ENCODE measurements around the gene NRXN3. TPM values are rescaled to one million over a fixed set of nuclear protein-coding genes. Genes with fewer than 3 reads are reported as not detected.

Gene NRXN3
- total RNA-seq, 1 experiment from 2014 or later: 0.59 TPM

DNA sequence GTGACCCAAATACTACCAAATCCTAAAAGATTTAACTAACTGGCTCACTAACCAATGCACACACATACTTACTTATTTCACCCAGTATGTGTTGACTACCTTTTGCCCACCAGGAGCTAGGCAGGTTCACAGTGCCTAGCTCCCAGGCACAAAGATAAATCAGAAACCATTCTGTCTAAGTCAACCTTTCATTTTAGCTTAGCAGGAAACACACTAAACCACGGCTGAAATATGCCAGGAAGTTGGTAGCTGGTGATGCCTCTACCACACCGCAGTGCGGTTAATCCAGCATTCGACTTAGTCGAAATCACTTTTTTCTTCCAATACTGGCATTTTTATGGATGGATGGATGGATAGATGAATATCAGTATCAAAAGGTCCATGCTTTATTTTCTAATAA lies 1443.5 kb downstream of the NRXN3 start:
- no peak for DNase-seq (ENCODE audit: low spot score)

DNA sequence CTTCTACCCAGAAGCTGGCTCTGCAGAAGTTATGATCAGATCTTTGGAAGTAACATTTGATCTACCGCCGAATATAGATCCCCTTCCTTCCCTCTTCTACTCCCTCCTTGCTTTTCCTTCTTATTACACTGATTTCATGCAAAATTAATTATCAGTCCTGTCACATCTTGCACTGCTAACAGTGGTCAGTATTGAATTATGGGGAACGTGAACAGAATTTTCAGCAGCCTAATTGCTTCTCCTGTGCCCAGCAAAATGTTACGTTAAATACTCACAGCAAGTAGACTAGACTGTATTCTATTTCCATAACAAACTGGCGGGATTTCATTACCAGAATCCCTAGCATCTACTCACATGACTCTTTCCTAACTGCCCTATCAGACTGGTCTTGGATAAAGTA lies 1444.3 kb downstream of the NRXN3 start:
- no peak for DNase-seq (ENCODE audit: low spot score)

GRCh38 chr14:79627058-79627457 lies 1456.9 kb downstream of the NRXN3 start:
- no peak for DNase-seq (ENCODE audit: low spot score)

GRCh38 chr14:79629411-79630287 lies 1459.5 kb downstream of the NRXN3 start:
- DNase-seq (ENCODE audit: low spot score): no peak

DNA sequence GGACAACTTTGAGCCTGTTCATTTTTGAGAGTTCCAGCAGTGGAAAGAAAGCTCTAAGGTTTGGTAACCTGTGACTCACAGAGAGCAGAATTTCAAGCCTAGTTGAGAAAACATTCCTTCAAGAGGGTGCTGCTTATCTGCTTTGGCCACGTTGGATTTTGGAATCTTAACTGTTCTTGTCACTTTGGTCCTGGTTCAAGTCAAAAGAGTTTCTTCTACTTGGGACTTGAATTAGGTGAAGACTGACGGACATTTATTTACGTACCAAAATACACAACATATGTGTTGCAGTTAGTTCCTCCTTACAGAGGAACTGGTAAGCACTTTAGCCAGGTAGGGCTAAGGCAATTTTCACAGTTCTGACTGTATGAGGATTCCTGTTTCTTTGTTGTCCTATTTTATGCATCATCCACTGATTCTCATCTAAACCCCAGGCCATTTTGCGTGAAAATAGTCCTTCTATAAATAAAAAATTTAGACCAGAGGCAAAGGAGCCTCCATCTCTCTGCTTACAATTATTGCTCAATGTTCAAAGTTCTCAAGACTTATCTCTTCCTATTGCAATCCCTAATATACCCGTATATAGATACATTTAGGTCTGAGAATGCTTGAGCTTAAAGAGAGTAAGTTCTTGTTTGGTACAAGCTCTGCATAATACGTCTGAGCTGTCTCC lies 1460.3 kb downstream of the NRXN3 start:
- no peak for DNase-seq (ENCODE audit: low spot score)

DNA sequence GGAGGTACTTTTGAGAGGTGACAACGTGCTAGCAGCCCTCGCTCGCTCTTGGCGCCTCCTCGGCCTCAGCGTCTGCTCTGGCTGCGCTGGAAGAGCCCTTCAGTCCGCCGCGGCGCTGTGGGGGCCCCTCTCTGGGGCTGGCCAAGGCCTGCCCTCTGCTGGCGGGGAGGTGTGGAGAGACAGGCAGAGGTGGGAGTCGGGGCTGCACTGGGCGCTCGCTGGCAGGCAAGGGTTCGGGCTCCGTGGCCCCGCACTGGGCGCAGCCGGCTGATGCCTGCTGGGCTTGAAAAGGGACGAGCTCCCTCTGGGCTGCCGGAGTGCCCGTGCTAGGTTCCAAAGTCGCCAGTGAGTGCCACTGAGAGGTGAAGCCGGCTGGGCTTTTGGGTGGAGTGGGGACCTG lies 1461.1 kb downstream of the NRXN3 start:
- no peak for DNase-seq (ENCODE audit: low spot score)

DNA sequence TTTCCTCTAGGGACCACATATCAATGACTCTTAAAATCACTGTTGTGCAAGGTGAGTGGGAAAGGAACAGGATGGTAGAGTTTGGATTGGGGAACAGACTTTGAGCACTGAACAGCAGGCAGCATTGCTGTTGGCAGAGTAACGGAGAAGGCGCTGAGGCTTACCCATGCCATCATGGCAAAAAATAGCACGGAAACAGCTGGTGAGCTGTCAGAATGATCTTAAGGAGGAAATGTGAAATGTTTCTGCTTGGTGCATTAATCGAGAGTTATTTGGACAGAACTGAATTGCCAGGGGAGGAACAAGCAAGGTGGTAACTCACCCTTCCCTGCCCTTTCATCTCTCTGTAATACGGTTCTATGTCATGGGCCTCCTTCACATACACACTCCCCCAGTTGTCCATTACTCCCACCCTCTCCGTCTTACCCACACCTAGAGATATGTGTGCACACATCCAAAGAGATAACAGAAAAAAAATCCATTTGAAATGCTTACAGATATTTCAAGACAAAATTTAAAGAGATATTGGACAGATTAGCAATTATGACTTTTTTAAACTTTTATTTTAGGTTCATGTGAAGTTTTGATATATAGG lies 1468.6 kb downstream of the NRXN3 start:
- DNase-seq (ENCODE audit: low spot score): no peak

GRCh38 chr14:79639613-79640012 lies 1469.4 kb downstream of the NRXN3 start:
- DNase-seq (ENCODE audit: low spot score): no peak

DNA sequence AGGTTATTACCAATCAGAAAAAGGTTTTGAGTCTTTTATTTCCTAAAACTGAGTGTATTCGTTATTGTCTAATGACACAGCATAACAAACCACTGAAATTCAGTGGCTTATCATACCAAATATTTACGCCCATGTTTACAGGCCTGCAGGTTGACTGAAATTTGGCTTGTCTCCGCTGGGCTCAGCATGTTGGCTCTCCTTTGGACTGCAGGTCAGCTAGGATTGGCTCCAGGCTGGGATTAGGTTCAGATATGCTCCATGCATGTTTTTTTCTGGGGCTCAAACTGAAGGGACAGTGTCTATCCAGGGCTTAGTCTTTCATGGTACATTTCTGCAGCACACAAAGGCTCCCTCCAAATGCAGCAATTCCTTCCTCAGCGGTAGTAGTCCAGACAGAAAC lies 1471.2 kb downstream of the NRXN3 start:
- no peak for DNase-seq (ENCODE audit: low spot score)

DNA sequence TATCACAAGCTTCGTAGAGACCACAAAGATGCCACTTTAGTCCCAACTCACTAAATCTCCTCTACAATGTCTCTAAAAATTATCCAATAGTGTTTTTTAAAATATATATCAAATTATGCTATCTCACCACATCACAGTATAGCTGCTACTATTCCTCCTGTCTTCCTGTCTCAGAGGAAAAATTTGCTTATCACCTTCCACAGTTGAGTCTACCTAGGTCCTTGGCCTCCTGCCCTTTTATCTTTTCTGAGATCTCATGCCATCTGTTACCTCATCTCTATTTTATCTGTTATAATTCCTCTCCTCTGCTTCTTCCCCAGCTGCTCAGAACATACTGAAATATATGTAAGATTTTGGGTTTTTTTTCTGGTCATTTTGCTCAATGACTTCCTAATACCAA lies 1473.0 kb downstream of the NRXN3 start:
- no peak for DNase-seq (ENCODE audit: low spot score)

- no peak for DNase-seq (ENCODE audit: low spot score)
Observed at GRCh38 chr14:79645753-79646362, 1475.7 kb downstream of the NRXN3 start.

GRCh38 chr14:79649856-79650255 lies 1479.7 kb downstream of the NRXN3 start:
- DNase-seq (ENCODE audit: low spot score): no peak

DNA sequence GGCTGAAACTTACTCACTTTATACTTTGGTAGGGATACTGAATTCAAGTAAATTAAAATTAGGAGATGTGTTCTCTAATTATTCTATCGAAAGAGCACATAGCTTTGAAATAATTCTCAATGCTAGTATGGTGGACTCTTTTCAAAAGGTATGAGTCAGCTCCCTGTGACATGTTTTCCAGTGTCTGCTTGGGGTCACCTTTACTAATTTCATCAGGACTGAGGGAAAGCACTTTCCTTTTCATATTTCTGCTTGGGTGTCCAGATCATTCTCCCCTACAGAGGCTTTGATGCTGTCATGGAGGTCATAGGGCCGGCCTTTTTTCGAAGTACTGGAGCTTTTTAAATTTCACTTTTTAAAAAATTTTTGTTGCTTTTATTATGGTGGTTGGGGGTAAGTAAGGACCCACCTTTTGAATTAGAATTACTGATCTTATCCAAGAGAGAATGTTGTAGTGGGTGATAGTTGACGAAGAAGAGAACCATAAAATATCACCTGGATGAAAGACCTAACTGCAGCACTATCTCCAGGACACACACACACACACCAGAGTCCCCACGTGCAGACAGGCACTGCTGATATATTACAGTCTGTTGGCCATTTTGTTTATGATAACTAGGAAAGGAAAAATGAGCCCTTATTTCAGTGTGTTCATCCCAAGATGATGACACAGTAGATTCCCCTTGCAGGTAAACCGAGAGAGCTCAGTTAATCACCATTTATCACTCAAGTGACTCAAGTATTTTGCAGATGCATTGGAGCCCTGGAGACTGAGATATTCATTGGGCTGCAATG lies 1482.5 kb downstream of the NRXN3 start:
- no peak for DNase-seq (ENCODE audit: low spot score)

GRCh38 chr14:79656056-79656455 lies 1485.9 kb downstream of the NRXN3 start:
- no peak for DNase-seq (ENCODE audit: low spot score)

DNA sequence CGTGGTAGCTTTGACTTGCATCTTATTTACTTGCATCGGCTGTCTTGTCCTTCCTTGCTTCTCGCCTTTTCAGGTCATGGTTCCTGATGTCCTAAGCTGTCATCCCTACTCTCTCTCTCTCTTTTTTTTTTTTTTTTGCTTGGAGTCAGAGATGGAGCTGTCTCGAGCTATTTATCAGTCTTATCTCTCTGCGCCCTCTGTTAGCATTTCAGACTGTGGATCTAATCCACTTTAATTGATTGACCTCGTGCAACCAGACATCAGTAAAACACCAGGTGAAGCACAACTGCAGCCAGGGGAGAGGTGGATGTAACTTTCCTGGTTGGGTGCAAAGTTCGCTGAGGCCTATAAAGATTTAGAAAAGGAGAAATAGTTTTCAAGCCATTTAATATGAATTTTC lies 1486.3 kb downstream of the NRXN3 start:
- no peak for DNase-seq (ENCODE audit: low spot score)

GRCh38 chr14:79658221-79658620 lies 1488.0 kb downstream of the NRXN3 start:
- DNase-seq (ENCODE audit: low spot score): no peak

GRCh38 chr14:79658769-79659168 lies 1488.6 kb downstream of the NRXN3 start:
- DNase-seq (ENCODE audit: low spot score): no peak

- DNase-seq (ENCODE audit: low spot score): no peak
Observed at GRCh38 chr14:79660053-79660939, 1490.1 kb downstream of the NRXN3 start.

- DNase-seq (ENCODE audit: low spot score): peak; percentile 56
Observed at GRCh38 chr14:79661752-79662151, 1491.6 kb downstream of the NRXN3 start.

- DNase-seq (ENCODE audit: low spot score): no peak
Observed at GRCh38 chr14:79663453-79663852, 1493.3 kb downstream of the NRXN3 start.

GRCh38 chr14:79665556-79665955 lies 1495.4 kb downstream of the NRXN3 start:
- no peak for DNase-seq (ENCODE audit: low spot score)

Data from A172 (cell line).